Thyroid gland (tissue), 4 donors: ENCODE measurements around the gene SH3RF3. TPM values are rescaled to one million over a fixed set of nuclear protein-coding genes. Genes with fewer than 3 reads are reported as not detected.
"Not testable (repeated sequence)": the region's sequence is repeated elsewhere in the genome, so short reads cannot be mapped to it uniquely, and the experiment has no call there.

Experiments
- DNase-seq, 2 donors: peaks; one replicate each; pipeline ENCODE4 v3.0.0-alpha.2; 2019
- H3K27ac ChIP-seq, 3 donors: fragments of 200-600 bp; sonication (generic); 1 replicate in 2 of 3; 2 replicates in 1 of 3; pipeline ENCODE4 v1.5.1; 2016 to 2019; ENCODE audit warnings: mild to moderate bottlenecking in 1 of 3, moderate library complexity in 1 of 3
- H3K27me3 ChIP-seq: fragments of 200-600 bp; sonication (generic); one replicate; pipeline ENCODE4 v1.5.1; 2019
- H3K36me3 ChIP-seq, 2 donors: fragments of 200-600 bp; sonication (generic); one replicate each; pipeline ENCODE4 v1.5.1; 2016 to 2019
- H3K4me1 ChIP-seq, 2 donors: fragments of 200-600 bp; sonication (generic); one replicate each; pipeline ENCODE4 v1.5.1; 2017 to 2019
- H3K4me3 ChIP-seq, 3 donors: fragments of 200-600 bp; sonication (generic); replicated peaks in 1 of 3; 1 replicate in 2 of 3; 2 replicates in 1 of 3; pipeline ENCODE4 v1.5.1; 2016; ENCODE audit warnings: mild to moderate bottlenecking in 1 of 3
- H3K9me3 ChIP-seq: fragments of 200-600 bp; sonication (generic); one replicate; pipeline ENCODE4 v1.5.1; 2017
- POLR2A ChIP-seq, 2 donors: fragments of 450-650 bp; IDR thresholded peaks; one replicate each; pipeline ENCODE4 v1.6.1; 2017; ENCODE audit warnings: antibody characterized with exemption in 2 of 2, mild to moderate bottlenecking in 2 of 2, moderate library complexity in 1 of 2
- WGBS, 2 donors: methylation state at CpG; one replicate each; pipeline ENCODE4 v1.1.5; 2017; 5-methylcytosine and 5-hydroxymethylcytosine counted together
- intact Hi-C: fragments of 100-400 bp; cut with DNase I; formaldehyde crosslinking; loops from one replicate; pipeline ENCODE4 v1.15.1; 2023
- total RNA-seq, 4 donors: library from RNA; depleted of rRNA; stranded (reverse); fragments of >200 nt; gene quantifications; one replicate each; pipeline ENCODE4 v1.2.3, GENCODE V29; 2016
- TF ChIP-seq, protein P1 (sequence below), 6 experiments: fragments of 200-600 bp in 3 of 6; fragments of 450-650 bp in 3 of 6; sonication (generic) in 3 of 6; IDR thresholded peaks; one replicate each; pipeline ENCODE4 v1.5.1; 2016 to 2019; ENCODE audit warnings: antibody characterized with exemption in 6 of 6, mild to moderate bottlenecking in 2 of 6, inconsistent platforms in 1 of 6, moderate library complexity in 1 of 6

SH3RF3 gene
- total RNA-seq, 4 donors from 2014 or later = 2.1 to 7.4 (median 2.8) TPM

DNA sequence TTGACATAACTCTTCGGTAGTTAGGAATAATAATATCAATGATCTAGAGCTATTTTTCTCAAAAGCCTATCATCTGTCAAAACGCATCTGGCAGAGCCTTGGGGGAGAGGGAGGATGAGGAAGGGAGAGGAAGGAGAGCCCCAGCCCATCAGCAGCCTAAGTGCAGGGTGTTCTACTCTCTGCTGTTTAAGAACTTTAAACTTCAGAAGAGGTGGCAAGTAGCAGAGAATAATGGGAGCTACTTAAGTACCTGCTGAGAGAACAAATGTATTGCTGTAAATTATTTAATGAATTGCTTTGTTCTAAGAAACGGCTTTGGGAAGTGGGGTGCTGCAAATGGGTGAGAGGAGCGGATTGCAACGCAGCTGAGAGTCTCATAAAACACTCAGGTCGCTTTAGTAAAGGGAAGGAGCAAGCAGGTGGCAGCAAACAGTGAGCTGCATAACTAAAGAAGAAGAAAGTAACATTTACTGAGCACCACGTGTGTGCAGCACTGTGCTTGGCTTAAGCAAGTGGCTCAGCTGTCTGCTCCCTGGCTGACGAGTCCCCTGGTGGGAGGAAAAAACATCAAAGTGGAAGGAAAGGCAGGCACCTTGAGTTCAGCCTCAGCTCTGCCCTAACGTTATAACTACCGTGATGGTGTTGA lies 26.3 kb upstream of the SH3RF3 start:
- intact Hi-C loops = no loop called here

DNA sequence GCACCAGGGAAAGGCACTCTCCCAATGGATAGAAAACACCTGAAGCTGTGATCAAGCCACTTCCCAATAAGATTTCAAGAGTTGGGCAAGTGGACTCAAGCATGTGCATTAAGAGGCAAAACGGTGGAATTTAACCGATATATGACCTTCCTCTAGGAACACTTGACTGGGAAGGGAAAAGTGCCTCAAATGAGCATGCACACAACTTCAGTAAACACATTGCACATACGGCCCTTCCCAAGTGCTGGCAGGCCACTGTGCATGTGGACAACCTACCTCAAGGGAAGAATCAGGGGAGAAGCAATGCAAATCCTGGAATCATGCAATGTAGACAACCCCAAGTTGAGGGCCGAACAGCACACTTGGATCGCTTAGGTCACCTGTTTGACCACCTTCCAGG lies 23.9 kb upstream of the SH3RF3 start:
- H3K4me3 ChIP-seq = no peak overlapping the region
- intact Hi-C loops = no loop called here
- no peaks in the 10 kb centered on the region for H3K4me1 ChIP-seq
- TF ChIP-seq, protein P1, sequence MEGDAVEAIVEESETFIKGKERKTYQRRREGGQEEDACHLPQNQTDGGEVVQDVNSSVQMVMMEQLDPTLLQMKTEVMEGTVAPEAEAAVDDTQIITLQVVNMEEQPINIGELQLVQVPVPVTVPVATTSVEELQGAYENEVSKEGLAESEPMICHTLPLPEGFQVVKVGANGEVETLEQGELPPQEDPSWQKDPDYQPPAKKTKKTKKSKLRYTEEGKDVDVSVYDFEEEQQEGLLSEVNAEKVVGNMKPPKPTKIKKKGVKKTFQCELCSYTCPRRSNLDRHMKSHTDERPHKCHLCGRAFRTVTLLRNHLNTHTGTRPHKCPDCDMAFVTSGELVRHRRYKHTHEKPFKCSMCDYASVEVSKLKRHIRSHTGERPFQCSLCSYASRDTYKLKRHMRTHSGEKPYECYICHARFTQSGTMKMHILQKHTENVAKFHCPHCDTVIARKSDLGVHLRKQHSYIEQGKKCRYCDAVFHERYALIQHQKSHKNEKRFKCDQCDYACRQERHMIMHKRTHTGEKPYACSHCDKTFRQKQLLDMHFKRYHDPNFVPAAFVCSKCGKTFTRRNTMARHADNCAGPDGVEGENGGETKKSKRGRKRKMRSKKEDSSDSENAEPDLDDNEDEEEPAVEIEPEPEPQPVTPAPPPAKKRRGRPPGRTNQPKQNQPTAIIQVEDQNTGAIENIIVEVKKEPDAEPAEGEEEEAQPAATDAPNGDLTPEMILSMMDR (IDR thresholded peaks at IDR 0.05) = no peak
- no peak for TF ChIP-seq POLR2A (IDR thresholded peaks at IDR 0.05)
- no peaks in the 10 kb centered on the region for H3K36me3 ChIP-seq
- no peak overlapping the region for H3K27ac ChIP-seq
- H3K27me3 ChIP-seq = no peaks in the 10 kb centered on the region
- WGBS, 2 donors = 60 to 65% methylated on average over 5 of the region's 5 CpGs
- H3K9me3 ChIP-seq = no peaks in the 10 kb centered on the region
- DNase-seq = no peak

More for the DNA sequence above, 26.3 kb upstream of the SH3RF3 start:
- no peaks in the 10 kb centered on the region for H3K4me1 ChIP-seq
- 33 to 41% methylated on average over 10 of the region's 10 CpGs for WGBS, 2 donors
- H3K27ac ChIP-seq = no peak overlapping the region
- no peaks in the 10 kb centered on the region for H3K36me3 ChIP-seq
- DNase-seq = no peak
- H3K9me3 ChIP-seq = no peaks in the 10 kb centered on the region
- no peak overlapping the region for H3K4me3 ChIP-seq
- TF ChIP-seq, protein P1 (IDR thresholded peaks at IDR 0.05) = no peak
- no peak for TF ChIP-seq POLR2A (IDR thresholded peaks at IDR 0.05)
- no peaks in the 10 kb centered on the region for H3K27me3 ChIP-seq

DNA sequence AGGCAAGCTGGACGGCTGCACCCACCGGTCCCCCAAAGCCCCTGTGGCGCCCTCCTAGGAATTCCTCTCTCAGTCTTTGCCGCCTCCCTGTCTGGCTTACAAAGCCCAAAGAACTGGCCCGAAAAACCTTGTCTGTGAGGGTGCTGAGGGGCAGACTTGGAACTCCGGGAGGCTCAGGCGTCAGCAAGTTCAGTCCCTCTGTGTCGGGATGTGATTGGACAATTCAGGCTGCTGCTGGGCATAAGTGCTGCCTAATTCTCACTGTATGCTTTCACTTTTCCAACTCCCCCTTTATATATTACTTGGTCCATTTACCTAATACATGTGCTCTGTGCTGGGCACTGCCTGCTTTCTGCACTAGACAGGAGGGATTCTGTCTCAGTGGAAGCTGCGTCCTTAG lies 20.3 kb upstream of the SH3RF3 start:
- H3K36me3 ChIP-seq = no peaks in the 10 kb centered on the region
- 85 to 86% methylated on average over 9 of the region's 9 CpGs for WGBS, 2 donors
- no peaks in the 10 kb centered on the region for H3K27me3 ChIP-seq
- DNase-seq = no peak
- H3K27ac ChIP-seq = no peak overlapping the region
- TF ChIP-seq, protein P1 (IDR thresholded peaks at IDR 0.05) = no peak
- intact Hi-C loops = no loop called here
- no peak overlapping the region for H3K4me3 ChIP-seq
- no peaks in the 10 kb centered on the region for H3K4me1 ChIP-seq
- H3K9me3 ChIP-seq = no peaks in the 10 kb centered on the region

DNA sequence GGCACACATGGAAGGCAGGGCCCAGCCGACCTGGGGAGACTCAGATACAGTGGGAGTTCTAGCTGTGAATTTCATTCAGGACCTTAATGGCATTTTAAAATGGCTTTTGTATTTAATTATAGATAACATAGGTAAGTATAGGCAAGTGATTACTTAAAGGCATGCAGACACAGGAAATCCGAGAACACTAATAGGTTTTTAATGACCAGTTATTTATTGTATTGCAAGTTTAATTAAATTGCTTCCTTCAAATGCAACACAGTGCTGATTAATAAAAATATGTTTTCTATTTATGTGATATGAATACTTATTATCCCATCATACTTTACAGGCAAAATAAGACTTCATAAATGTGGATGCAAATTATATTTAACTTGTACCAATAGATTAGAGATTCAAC lies 19.7 kb upstream of the SH3RF3 start:
- H3K27ac ChIP-seq = no peak overlapping the region
- no peak overlapping the region for H3K4me3 ChIP-seq
- H3K9me3 ChIP-seq = no peaks in the 10 kb centered on the region
- H3K36me3 ChIP-seq = no peaks in the 10 kb centered on the region
- DNase-seq = no peak
- WGBS, 2 donors = 90% methylated on average over 2 of the region's 2 CpGs
- no peaks in the 10 kb centered on the region for H3K27me3 ChIP-seq
- TF ChIP-seq, protein P1 (IDR thresholded peaks at IDR 0.05) = no peak
- no peak for TF ChIP-seq POLR2A (IDR thresholded peaks at IDR 0.05)
- no peaks in the 10 kb centered on the region for H3K4me1 ChIP-seq
- intact Hi-C loops = no loop called here

- no peak for TF ChIP-seq POLR2A (IDR thresholded peaks at IDR 0.05)
- TF ChIP-seq, protein P1 (IDR thresholded peaks at IDR 0.05) = no peak
- no peak for DNase-seq
- H3K4me1 ChIP-seq = no peaks in the 10 kb centered on the region
- H3K4me3 ChIP-seq = no peak overlapping the region
- no peaks in the 10 kb centered on the region for H3K27me3 ChIP-seq
- H3K36me3 ChIP-seq = no peaks in the 10 kb centered on the region
- intact Hi-C loops = no loop called here
- H3K27ac ChIP-seq = no peak overlapping the region
- 72 to 75% methylated on average over 7 of the region's 7 CpGs for WGBS, 2 donors
- H3K9me3 ChIP-seq = no peaks in the 10 kb centered on the region
These were observed 18.8 kb upstream of the SH3RF3 start for GRCh38 chr2:109110170-109110569.

DNA sequence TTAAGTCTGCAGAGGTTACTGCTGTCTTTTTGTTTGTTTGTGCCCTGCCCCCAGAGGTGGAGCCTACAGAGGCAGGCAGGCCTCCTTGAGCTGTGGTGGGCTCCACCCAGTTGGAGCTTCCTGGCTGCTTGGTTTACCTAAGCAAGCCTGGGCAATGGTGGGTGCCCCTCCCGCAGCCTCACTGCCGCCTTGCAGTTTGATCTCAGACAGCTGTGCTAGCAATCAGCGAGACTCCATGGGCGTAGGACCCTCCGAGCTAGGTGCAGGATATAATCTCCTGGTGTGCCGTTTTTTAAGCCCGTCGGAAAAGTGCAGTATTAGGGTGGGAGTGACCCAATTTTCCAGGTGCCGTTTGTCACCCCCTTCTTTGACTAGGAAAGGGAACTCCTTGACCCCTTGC lies 11.8 kb upstream of the SH3RF3 start:
- H3K4me1 ChIP-seq, DNase-seq, H3K36me3 ChIP-seq, H3K4me3 ChIP-seq, H3K9me3 ChIP-seq, intact Hi-C loops, H3K27ac ChIP-seq, H3K27me3 ChIP-seq: not testable (repeated sequence)
- WGBS, 2 donors = 94 to 97% methylated on average over 8 to 9 of the region's 9 CpGs
